Measurements from ENCODE around the gene DBF4B. TPM values are rescaled to one million over a fixed set of nuclear protein-coding genes. Genes with fewer than 3 reads are reported as not detected.

Gene DBF4B
- total and polyA plus RNA-seq, 10 of the 15 experiments (the other 5 are each of a cell fraction or from before 2014, with no cell fraction given), result 2.4 to 24.6 (median 16.9) TPM

- TF ChIP-seq BCL3 (IDR thresholded peaks at IDR 0.05; ENCODE audit: borderline replicate concordance, insufficient read depth, low read depth, low read length, poor library complexity, severe bottlenecking) (no peak), ELK1 (IDR thresholded peaks at IDR 0.05; ENCODE audit: low read depth, low read length) (peak; percentile 5; the same call in 1 of the 2 replicates), IRF4 (IDR thresholded peaks at IDR 0.05; ENCODE audit: low read depth, low read length) (0 out of 2 replicates have a peak, but pooled peaks have one; percentile 35), SUPT20H (IDR thresholded peaks at IDR 0.05; ENCODE audit: borderline replicate concordance, control insufficient read depth, low read depth, low read length) (no peak), CTCF (IDR thresholded peaks at IDR 0.05 in 2 of 3, conservative IDR thresholded peaks at IDR 0.05 in 1 of 3; ENCODE audit: control insufficient read depth in 2 of 3, extremely low read depth in 1 of 3, insufficient read depth in 1 of 3, low read depth in 3 of 3, low read length in 3 of 3) (peak; percentile 80 to 93 (median 86)), SMARCA5 (IDR thresholded peaks at IDR 0.05) (0 out of 2 replicates have a peak, but pooled peaks have one; percentile 16), ATF7 (IDR thresholded peaks at IDR 0.05; ENCODE audit: low read depth) (peak; percentile 80), USF1 (IDR thresholded peaks at IDR 0.05; ENCODE audit: borderline replicate concordance, extremely low read length, insufficient read depth, low read depth, low read length) (no peak), IKZF2 (IDR thresholded peaks at IDR 0.05) (no peak), RB1 (IDR thresholded peaks at IDR 0.05; ENCODE audit: borderline replicate concordance) (peak; percentile 53; the same call in 1 of the 2 replicates), PBX3 (IDR thresholded peaks at IDR 0.05; ENCODE audit: insufficient replicate concordance, low read depth, low read length) (no peak)
Measured at GRCh38 chr17:44779211-44780025, 71.0 kb downstream of the DBF4B start (continued).

All from GM12878 (cell line).